GM12865 (cell line): ENCODE results near the gene PPP3CA.

Source experiments
- DNase-seq: peaks from one replicate; pipeline ENCODE4 v3.0.0; 2010; ENCODE audit warnings: low read depth
- H3K4me3 ChIP-seq: 2 replicates; pipeline ENCODE4 v1.5.1; 2011; ENCODE audit warnings: mild to moderate bottlenecking, low read depth, low read length, control low read depth
- CTCF ChIP-seq: IDR thresholded peaks from 2 replicates; pipeline ENCODE4 v1.5.1; 2011; ENCODE audit warnings: low read length, control low read depth, low read depth, inconsistent platforms; ENCODE audit not compliant: insufficient read depth; ENCODE audit errors: missing control alignments

PPP3CA gene

GRCh38 chr4:101123231-101123630 lies 224.1 kb downstream of the PPP3CA start:
- no peak overlapping the region for H3K4me3 ChIP-seq
- DNase-seq, result no peak
- no peak for TF ChIP-seq CTCF

- TF ChIP-seq CTCF, result no peak
- no peak for DNase-seq
- H3K4me3 ChIP-seq, result no peak overlapping the region
These were observed 225.3 kb downstream of the PPP3CA start for GRCh38 chr4:101122019-101122418.

- no peak for TF ChIP-seq CTCF
- DNase-seq, result no peak
- H3K4me3 ChIP-seq, result no peak overlapping the region
These were observed 228.2 kb downstream of the PPP3CA start for GRCh38 chr4:101119141-101119540.

- no peak for DNase-seq
- TF ChIP-seq CTCF, result no peak
- no peak overlapping the region for H3K4me3 ChIP-seq
These were observed 228.7 kb downstream of the PPP3CA start for GRCh38 chr4:101118617-101119016.

- TF ChIP-seq CTCF, result no peak
- no peak for DNase-seq
- no peak overlapping the region for H3K4me3 ChIP-seq
These were observed 231.4 kb downstream of the PPP3CA start for GRCh38 chr4:101115887-101116286.

- DNase-seq, result no peak
- no peak overlapping the region for H3K4me3 ChIP-seq
- TF ChIP-seq CTCF, result no peak
These were observed 232.4 kb downstream of the PPP3CA start for GRCh38 chr4:101114936-101115372.

GRCh38 chr4:101104312-101105052 lies 242.8 kb downstream of the PPP3CA start:
- no peak for TF ChIP-seq CTCF
- peak; percentile 21 for DNase-seq
- no peak overlapping the region for H3K4me3 ChIP-seq
